ENCODE measurements around the gene ARHGAP26.

DNA sequence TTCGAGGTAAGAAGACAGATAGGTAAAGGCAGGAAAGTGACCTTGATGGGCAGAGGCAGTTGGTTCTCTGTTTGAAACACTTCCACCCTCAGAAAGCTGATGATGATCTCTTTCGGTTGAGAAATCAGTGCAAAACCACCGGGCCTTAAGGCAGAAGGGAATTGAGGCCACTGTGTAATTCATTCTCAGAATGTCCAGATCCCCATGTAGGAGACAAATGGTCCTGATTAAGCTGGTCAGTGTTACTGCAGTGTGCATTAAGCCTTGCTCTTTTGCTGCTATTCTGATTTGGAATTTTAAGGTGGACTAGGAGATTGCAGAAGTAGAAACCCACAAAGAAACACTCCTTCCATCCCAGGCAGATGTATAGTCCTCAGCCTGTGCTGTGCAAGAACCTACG is 255.2 kb downstream of the ARHGAP26 start:
- TF ChIP-seq SUZ12 (IDR thresholded peaks at IDR 0.05; ENCODE audit: extremely low read depth, insufficient read depth, insufficient read length) (no peak), YY1 (IDR thresholded peaks at IDR 0.05; ENCODE audit: insufficient read depth, insufficient read length) (no peak), ZNF274 (IDR thresholded peaks at IDR 0.05; ENCODE audit: low read depth, low read length) (no peak)

Measured in NT2/D1 (cell line).